ENCODE measurements around the gene RAB19.
"Not testable (repeated sequence)": the region's sequence is repeated elsewhere in the genome, so short reads cannot be mapped to it uniquely, and the experiment has no call there.

The RAB19 gene

DNA sequence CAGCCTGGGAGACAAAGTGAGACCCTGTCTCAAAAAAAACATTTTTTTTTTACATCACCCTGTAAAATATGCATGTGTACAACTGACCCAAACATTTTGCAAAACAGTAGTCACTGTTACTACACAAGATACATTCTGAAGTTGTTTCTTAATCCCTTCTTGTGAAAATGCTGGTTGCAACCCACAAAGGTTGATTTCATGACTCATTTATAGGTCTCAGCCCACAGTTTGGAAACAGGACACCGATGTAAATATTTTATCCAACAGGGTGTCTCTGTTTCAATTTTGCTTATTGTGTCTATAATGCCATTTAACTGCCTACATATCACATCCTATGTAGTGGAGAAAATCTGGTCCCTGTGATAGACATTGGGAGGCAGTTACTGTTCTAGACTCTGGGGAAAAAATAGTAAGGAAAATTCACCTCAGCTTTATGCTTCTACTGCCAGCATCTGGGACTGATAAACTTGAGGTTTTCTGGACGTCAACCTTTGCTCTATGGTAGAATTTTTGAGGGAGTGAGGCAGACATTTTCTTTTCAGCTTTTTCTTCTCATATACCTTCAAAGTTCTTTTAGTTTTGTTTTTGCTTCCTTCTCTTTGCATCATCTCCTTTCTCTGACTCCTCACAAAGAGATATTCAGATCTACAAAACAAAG, 1.6 kb upstream of the RAB19 start:
- no peak for DNase-seq (ENCODE audit: low read depth)

DNA sequence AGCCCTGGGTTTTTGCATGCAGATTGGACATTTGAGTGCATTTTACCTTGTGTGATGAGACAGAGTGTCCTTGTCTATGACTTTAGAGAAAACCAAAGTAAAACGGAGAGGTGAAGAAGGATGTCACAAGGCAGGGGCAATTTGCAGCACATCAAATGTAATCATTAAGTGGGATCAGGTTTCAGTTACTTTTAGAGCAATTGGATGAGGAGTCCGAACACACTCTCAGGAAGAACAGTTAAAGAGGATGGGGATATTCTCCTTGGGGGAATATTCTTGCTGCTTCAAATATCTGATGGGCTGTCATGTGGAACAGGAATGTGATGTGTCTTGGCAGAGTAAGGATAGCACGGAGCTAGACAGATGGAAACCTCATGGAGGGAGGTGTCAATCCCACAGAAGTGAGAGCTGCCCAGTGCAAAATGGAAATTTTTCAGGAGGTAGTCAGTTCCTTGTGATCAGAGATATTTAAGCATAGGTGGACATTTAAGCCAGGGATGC, 757 bp downstream of the RAB19 start:
- DNase-seq (ENCODE audit: low read depth): no peak

DNA sequence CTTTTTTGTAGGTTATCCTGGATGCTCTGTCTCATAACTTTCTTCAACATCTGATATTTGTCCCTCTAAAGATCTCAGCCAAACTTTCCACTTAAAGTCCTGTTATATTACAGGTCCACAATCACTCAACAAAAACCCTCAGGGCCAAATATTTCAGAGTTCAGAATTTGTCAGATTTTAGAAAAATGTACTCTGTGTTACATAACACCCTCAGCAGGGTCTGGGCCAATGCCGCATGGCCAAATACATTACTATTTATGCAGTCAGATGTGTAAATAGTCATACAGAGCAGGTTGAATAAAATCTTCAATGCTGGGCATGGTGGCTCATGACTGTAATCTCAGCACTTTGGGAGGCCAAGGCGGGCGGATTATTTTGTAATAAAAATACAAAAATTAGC, 11.5 kb downstream of the RAB19 start:
- no peak for DNase-seq (ENCODE audit: low read depth)

DNA sequence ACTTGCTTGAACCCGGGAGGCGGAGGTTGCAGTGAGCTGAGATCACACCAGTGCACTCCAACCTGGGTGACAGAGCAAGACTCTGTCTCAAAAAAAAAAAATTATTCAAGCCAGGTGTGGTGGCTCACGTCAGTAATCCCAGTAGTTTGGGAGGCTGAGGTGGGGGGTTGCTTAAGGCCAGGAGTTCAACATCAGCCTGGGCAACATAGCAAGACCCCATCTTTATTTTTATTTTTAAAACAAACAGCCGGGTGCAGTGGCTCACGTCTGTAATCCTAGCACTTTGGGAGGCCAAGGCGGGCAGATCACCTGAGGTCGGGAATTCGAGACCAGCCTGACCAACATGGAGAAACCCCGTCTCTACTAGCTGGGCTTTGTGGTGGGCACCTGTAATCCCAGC, 12.0 kb downstream of the RAB19 start:
- DNase-seq (ENCODE audit: low read depth): not testable (repeated sequence)

DNA sequence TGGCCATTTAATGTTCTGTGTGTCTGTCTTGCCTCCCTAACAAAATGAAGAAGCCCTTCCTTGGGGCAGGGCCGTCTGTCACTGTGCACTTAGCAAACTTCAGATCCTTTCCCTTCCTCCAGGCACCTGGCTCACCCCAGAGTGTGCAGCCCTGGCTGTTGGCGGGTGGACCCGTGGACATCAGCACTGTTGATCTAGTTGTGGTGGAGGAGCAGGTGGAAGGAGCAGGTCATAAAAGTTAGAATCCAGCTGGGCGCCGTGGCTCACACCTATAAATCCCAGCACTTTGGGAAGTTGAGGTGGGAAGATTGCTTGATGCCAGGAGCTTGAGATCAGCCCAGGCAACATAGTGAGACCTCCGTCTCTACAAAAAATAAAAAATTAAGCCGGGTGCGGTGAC, 12.7 kb downstream of the RAB19 start:
- no peak for DNase-seq (ENCODE audit: low read depth)

DNA sequence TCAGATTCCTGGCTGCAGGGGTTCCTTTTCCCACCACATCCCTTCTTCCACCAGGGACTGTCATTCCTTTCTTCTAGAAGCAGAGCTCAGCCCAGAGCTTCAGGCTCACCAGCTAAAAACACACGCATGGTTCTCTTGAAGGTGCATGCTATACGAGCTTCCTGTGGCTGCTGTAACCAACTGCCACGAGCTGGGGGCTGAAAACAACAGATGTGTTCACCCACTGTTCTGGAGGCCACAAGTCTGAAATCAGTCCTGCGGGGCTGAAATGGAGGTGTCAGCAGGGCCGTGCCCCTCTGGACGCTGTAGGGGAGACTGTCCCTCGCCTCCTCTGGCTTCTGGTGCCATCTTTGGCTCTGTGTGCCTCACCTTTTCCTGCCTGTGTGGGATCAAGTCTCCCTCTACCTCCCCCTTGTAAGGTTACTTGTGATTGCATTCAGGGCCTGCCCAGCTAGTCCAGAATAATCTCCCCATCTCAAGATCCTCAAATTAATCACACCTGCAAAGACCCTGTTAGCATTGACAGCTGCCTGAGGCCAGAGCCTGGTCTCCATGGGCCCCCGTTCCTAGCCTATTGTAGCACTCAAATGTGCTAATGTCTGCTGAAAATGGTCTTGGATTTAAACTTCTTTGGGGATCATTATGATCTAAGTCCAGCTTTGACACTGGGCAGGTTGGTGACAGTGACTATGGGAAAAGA, 13.7 kb downstream of the RAB19 start:
- DNase-seq (ENCODE audit: low read depth): no peak

DNA sequence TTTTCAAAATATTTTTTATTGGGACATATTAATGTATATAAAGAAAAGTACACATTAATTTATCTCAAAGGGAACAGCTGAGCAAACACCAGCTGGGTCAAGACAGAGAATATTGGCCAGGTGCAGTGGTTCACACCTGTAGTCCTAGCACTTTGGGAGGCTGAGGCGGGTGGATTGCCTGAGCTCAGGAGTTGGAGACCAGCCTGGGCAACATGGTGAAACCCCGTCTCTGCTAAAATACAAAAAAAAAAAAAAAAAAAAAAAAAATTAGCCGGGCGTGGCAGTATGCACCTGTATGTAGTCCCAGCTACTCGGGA, 14.3 kb downstream of the RAB19 start:
- not testable (repeated sequence) for DNase-seq (ENCODE audit: low read depth)

DNA sequence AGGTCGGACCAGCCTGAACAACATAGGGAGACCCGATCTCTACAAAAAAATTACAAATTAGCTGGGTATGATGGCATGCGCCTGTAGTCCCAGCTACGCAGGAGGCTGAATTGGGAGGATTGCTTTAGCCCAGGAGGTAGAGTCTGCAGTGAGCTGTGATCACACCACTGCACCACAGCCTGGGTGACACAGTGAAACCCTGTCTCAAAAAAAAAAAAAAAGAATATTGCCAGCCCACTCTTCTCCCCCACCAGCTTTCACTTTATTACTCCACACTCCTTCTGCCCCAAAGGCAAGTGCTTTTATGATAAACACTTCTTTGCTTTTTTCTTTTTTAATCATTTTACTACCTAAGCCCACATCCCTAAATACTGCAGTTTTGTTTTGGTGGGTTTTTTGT, 14.8 kb downstream of the RAB19 start:
- no peak for DNase-seq (ENCODE audit: low read depth)

DNA sequence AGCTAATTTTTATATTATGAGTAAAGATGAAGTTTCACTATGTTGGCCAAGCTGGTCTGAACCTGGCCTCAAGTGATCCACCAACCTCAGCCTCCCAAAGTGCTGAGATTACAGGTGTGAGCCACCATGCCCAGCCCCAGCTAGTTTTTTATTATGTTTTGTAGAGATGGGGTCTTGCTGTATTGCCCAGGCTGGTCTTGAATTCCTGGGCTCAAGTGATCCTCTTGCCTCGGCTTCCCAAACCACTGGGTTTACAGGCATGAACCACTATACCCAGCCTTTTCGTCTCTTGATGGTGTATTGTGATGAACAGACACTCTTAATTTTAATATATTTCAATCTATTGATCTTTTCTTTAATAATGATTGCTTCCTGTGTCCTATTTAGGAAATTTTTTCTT, 17.7 kb downstream of the RAB19 start:
- no peak for DNase-seq (ENCODE audit: low read depth)

DNA sequence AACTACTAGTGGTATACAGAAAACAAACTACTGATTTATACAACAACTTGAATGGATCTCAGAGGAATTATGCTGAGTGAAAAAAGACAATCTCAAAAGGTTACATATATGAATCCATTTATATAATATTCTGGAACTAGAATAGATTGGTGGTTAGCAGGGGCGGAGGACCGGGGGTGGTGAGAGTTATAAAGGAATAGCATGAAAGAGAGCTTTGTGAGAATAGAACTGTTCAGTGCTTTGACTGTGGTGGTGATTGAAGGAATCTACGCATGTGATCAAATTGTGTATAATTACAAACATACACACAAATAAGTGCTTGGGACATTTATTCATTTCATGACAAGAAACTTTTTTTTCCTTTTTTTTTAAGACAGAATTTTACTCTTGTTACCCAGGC, 19.6 kb downstream of the RAB19 start:
- no peak for DNase-seq (ENCODE audit: low read depth)

DNA sequence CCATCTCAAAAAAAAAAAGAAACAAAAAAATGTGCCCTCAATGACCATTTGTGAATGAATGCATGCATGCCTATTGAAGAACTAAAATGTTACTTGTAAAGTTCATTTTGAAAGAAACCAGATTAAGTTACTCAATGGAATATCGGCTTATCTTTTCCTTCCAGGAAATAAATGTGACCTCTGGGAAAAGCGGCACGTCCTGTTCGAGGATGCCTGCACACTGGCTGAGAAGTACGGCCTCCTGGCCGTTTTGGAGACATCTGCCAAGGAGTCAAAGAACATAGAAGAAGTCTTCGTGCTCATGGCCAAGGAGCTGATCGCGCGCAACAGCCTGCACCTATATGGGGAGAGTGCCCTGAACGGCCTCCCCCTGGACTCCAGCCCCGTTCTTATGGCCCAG, 21.9 kb downstream of the RAB19 start:
- DNase-seq (ENCODE audit: low read depth): no peak

DNA sequence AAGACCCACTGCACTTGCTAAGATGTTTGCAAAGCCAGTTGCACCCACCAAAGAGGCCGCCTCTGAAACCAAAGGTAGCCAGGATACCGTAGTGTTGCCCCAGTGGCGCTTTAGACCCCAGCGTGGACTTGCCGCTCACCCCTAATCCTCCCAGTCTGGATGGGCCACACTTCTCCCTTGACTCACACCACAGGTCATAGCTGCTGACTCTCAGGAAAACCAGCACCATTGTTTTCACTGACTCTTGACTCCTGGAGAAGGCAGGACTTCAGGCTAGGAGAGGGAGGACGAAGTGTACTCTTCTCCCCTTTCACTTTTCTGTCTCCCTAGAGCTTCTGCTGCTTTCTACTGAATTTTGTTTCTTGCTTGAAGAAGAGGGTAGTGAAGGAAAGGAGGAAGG, 22.3 kb downstream of the RAB19 start:
- no peak for DNase-seq (ENCODE audit: low read depth)

DNA sequence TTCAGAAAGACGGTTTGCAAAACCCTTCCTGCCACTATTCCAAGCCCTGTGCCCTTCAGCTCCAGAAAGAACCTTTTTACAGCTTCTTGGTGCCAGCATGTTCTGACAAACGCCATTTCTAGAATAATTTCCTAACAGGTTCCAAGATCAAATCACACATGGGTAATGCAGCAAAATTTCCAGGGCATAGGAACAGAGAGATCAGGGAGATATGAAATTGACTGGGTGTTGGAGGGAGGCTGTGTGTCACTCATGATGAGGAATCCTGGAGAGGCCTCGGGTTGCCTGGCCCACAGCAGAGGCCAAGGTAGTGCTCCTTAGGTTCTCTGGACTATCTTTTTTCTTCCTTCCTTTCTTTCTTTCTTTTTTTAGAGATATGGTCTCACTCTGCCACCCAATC, 29.5 kb downstream of the RAB19 start:
- no peak for DNase-seq (ENCODE audit: low read depth)

DNA sequence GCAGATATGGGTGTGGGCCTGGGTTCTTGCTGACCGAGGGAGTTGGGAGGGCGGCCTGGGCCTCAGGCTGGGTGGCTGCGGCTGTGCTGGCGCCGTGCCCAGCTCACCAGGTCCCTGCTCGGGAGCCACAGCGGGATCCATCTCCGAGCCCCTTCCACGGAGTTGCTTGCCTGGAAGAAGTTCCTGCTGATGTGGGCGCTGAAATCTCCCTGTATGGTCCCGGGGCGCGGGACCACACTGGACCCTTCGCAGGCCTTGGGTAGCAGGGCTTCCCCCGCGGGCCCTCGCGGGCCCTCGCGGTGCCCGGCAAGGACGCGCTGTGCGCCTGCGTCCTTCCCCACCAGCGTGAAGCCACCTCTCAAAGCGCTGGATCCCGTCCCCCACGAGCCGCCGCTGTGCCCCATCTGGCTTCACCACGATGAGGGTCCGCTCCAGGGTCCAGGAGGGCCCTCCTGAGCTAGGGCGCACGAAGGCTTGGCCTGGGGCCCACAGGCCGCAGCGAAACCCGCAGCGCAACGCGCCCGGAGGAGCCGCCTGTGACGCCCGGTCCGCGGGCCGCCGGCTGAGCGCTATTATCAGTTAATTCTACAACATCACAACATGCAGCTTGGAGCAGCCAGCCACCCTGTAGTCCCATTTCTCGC, 31.5 kb downstream of the RAB19 start:
- DNase-seq (ENCODE audit: low read depth): no peak

DNA sequence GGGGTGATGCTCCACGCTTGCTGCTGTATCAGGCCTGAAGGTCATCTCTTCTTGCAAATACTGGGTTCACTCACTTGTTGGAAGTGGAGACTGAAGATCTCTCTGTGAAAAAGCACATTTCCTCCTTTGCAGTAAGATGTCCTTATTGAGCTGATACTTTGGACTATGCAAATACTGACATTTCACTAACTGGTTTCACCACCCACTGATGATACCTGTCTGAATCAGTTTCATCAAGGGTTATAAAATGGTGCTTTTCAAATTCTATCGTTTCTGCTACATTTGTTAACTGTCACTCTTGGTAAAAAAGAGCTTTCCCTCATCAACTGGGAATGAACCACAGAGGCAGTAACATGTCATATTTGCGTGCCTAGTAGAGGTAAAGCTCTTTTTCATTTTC, 35.5 kb downstream of the RAB19 start:
- no peak for DNase-seq (ENCODE audit: low read depth)

DNA sequence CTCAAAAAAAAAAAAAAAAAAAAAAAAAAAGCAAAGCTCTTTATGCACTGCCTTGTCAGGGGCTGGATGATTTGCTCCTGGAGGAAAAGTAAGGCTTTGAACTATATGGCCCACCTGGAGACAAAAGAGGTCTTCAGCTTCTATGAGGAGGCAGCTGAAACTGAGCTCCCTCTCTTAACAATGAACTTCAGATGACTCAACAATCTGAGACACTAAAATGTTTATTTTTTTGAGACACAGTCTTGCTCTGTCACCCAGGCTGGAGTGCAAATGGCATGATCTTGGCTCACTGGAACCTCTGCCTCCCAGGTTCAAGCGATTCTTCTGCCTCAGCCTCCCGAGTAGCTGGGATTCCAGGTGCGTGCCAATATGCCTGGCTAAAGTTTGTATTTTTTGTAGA, 36.7 kb downstream of the RAB19 start:
- DNase-seq (ENCODE audit: low read depth): no peak

DNA sequence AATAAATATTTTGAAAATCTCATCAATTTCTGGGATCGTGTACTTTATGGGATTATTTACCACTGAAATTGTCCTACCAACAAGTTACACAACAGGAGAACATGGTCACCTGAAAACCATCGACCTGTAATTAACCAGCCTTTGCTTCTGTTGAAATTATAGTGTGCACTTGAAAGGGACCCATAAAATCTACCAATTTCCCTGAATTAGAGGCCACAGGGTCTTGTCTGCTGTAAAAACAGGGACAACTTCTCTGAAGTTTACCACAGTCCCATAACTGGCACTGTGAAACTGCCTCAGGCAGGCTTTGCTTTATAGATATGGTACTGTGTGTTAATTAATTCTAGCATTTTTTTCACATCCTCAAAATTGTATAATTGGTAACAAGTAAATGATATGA, 37.7 kb downstream of the RAB19 start:
- DNase-seq (ENCODE audit: low read depth): no peak

DNA sequence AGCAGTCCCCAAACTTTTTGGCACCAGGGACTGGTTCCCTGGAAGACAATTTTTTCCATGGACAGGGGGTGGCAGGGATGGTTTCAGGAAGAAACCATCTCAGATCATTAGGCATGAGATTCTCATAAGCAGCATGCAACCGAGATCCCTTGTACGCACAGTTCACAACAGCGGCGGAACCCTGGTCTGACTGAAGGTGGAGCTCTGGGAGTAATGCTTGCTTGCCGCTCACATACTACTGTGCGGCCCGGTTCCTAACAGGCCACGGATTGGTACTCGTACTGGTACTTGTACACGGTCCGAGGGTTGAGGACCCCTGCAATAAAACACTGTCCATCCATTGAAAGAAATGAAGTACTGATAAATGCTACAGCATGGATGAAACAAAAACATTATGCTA, 42.6 kb downstream of the RAB19 start:
- no peak for DNase-seq (ENCODE audit: low read depth)

DNA sequence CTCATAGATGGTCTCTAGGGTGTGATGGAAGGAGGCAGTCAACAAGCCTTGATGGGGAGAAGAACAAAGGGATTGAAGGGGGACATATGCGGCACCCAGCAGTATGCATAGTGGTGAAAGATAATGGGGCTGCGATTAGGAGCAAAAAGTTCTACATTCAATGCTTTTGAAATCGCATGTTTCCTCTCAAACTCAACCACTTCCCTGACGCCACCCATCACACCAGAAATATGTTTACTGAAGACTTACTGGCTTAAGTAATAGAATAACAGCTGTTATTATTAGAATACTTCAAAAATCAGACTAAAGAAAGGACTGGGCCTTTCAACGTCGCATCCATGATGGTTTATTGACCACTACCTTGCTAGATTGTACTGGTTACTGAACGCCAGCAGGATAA, 44.0 kb downstream of the RAB19 start:
- DNase-seq (ENCODE audit: low read depth): no peak

DNA sequence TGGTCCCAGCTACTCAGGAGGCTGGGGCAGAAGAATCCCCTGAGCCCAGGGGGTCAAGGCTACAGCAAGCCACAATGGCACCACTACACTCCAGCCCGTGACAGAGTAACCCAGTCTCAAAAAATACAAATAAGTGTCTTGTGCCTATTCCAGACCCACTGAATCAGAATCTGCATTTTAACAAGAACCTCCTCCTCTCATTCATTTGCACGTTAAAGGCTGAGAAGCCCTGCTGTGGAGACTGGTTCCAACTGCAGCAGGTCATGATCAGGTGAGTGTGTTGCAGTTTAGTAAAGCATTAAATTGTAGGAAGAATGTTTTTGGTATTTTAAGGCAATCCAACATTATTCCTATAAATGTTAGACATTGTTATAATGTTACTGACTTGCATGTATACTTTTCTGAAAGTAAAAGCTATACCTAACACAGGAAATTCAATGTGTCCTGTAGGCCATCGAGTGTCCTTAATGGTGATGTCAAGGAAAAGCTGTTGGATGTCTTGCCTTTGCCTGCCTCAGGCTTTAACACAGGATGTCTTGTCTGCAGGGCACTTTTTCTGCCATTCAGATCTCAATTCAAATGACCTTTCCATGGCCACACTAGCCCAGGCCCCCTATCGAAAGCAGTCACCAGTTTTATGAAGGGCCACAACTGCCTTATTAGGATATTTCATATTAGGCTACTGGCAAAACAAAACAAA, 45.1 kb downstream of the RAB19 start:
- DNase-seq (ENCODE audit: low read depth): no peak

DNA sequence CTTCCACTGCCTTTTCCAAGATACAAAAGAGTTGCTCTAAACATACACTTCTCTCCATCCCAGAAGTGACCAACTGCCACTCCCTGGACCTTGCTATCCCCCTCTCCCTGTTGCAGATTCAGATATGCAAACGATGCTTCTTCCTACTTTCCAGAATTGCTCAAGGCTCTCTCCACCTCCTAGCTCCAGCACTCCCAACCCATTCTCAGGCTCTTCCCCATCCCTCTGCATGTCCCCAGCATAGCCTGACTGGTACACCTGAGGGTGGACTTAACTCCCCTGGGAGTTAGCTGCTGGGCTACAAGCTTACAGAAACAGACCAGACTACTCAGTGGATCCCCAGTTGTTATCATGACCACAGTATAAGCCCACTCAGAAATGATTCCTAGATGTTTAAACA, 47.9 kb downstream of the RAB19 start:
- DNase-seq (ENCODE audit: low read depth): no peak

DNA sequence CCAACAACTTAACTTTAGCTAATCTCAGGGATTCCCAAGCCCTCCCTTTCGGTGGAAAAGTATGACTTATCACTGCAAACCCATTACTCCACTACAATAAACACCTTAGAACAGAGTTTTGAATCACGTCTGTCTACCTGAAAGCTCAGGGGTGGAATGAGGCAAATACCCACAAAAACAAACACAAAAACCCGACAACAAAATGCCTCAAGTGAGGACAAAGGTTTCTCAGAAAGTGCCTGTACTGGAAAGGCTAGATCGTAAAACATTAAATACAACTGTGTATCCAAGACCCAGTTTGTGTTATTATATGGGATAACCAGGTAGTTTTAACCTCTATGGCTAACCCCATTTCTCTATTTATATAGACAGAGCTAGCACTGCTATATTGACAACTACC, 49.4 kb downstream of the RAB19 start:
- no peak for DNase-seq (ENCODE audit: low read depth)

Data from HS-5 (cell line).